ENCODE measurements around the gene SPTB. TPM values are rescaled to one million over a fixed set of nuclear protein-coding genes. Genes with fewer than 3 reads are reported as not detected.

The SPTB gene
- total and polyA plus RNA-seq, 7 donors = 0.49 to 2.9 (median 1.3) TPM; not detected in 1

- H3K4me1 ChIP-seq = no peaks in the 10 kb centered on the region
- TF ChIP-seq POLR2A (IDR thresholded peaks at IDR 0.05) = no peak
- TF ChIP-seq POLR2AphosphoS5 (IDR thresholded peaks at IDR 0.05) = no peak
- TF ChIP-seq EP300 (IDR thresholded peaks at IDR 0.05) = no peak
- no peak for TF ChIP-seq CTCF (IDR thresholded peaks at IDR 0.05)
- no peaks in the 10 kb centered on the region for H3K36me3 ChIP-seq
- intact Hi-C loops (cut with DNase I) = no loop called here
- H3K27ac ChIP-seq = no peak overlapping the region
- no peaks in the 10 kb centered on the region for H3K9me3 ChIP-seq
- no peak overlapping the region for H3K4me3 ChIP-seq
- peaks cover 0 to 15% (median 11%) of the 10 kb centered on the region in 3 donors for H3K27me3 ChIP-seq
- 80 to 83% methylated on average over 18 of the region's 18 CpGs for WGBS, 2 donors
- no peak for DNase-seq
Measured at GRCh38 chr14:64841772-64842750, 37.6 kb downstream of the SPTB start.

GRCh38 chr14:64841121-64841651, 38.5 kb downstream of the SPTB start:
- Histone ChIP-seq H3K4me1 (no peaks in the 10 kb centered on the region), H3K27me3 (peaks cover 0 to 15% (median 10%) of the 10 kb centered on the region in 3 donors), H3K4me3 (no peak overlapping the region), H3K36me3 (no peaks in the 10 kb centered on the region), H3K9me3 (no peaks in the 10 kb centered on the region), H3K27ac (no peak overlapping the region)
- 51 to 53% methylated on average over 6 of the region's 6 CpGs for WGBS, 2 donors
- no peak for DNase-seq
- TF ChIP-seq POLR2AphosphoS5 (IDR thresholded peaks at IDR 0.05) = no peak
- no peak for TF ChIP-seq EP300 (IDR thresholded peaks at IDR 0.05)
- TF ChIP-seq CTCF (IDR thresholded peaks at IDR 0.05) = no peak
- intact Hi-C loops (cut with DNase I) = no loop called here

DNA sequence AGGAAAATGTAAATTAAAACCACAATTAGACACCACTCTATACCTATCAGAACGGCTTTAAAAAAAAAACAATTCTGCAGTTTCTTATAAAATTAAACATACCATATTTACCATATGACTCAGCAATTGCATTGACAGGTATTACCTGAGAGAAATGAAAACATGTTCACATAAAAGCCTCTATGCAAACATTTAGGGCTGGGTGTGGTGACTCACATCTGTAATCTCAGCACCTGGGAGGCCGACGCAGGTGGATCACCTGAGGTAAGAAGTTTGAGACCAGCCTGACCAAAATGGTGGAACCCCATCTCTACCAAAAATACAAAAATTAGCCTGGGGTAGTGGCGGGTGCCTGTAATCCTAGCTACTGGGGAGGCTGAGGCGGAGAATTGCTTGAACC, 41.1 kb downstream of the SPTB start:
- Histone ChIP-seq H3K27me3 (peaks cover 0 to 15% (median 7%) of the 10 kb centered on the region in 3 donors), H3K9me3 (no peaks in the 10 kb centered on the region), H3K27ac (no peak overlapping the region), H3K4me3 (no peak overlapping the region), H3K36me3 (no peaks in the 10 kb centered on the region), H3K4me1 (no peaks in the 10 kb centered on the region)
- 53 to 79% methylated on average over 5 of the region's 5 CpGs for WGBS, 2 donors
- TF ChIP-seq EP300 (IDR thresholded peaks at IDR 0.05) (no peak), CTCF (IDR thresholded peaks at IDR 0.05) (no peak), POLR2AphosphoS5 (IDR thresholded peaks at IDR 0.05) (no peak), POLR2A (IDR thresholded peaks at IDR 0.05) (no peak)
- intact Hi-C loops (cut with DNase I) = no loop called here
- DNase-seq = no peak

DNA sequence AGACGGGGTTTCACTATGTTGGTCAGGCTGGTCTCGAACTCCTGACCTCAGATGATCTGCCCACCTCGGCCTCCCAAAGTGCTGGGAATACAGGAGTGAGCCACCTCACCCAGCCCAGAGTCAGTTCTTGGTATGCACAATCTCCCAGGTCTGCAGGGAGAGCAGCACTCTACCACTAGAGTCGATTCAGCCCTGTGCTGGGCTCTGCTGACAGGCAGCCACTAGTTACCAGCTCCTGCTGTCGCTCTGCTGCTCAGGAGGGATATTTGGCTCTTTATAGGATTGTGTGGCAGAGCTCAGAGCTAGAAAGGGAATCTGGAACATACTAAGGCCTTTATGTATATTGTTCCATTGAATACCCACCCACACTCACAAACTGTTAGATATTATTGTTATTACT, 44.3 kb downstream of the SPTB start:
- Histone ChIP-seq H3K27me3 (no peaks in the 10 kb centered on the region), H3K4me1 (no peaks in the 10 kb centered on the region), H3K9me3 (no peaks in the 10 kb centered on the region), H3K4me3 (no peak overlapping the region), H3K36me3 (no peaks in the 10 kb centered on the region), H3K27ac (no peak overlapping the region)
- no peak for DNase-seq
- 86 to 89% methylated on average over 5 of the region's 5 CpGs for WGBS, 2 donors
- TF ChIP-seq POLR2AphosphoS5 (IDR thresholded peaks at IDR 0.05) (no peak), POLR2A (IDR thresholded peaks at IDR 0.05) (no peak), EP300 (IDR thresholded peaks at IDR 0.05) (no peak), CTCF (IDR thresholded peaks at IDR 0.05) (no peak)
- intact Hi-C loops (cut with DNase I) = no loop called here

All from sigmoid colon (tissue), 7 donors.